Progenitor cell of endocrine pancreas (in vitro differentiated cells): ENCODE measurements around the gene NRIP1. TPM values are rescaled to one million over a fixed set of nuclear protein-coding genes. Genes with fewer than 3 reads are reported as not detected.

ENCODE experiments used
- DNase-seq: peaks from one replicate; pipeline ENCODE4 v3.0.0; 2021; ENCODE audit warnings: low spot score; ENCODE audit not compliant: unreplicated experiment
- H3K27ac Mint-ChIP-seq: 2 replicates; pipeline ENCODE4 v1.8.0; 2021; ENCODE audit warnings: mild to moderate bottlenecking, moderate library complexity, mixed read lengths
- H3K27me3 Mint-ChIP-seq: 2 replicates; pipeline ENCODE4 v1.8.0; 2021; ENCODE audit warnings: mixed read lengths
- H3K36me3 Mint-ChIP-seq: 2 replicates; pipeline ENCODE4 v1.8.0; 2022; ENCODE audit warnings: mixed read lengths; ENCODE audit not compliant: insufficient read depth
- H3K4me1 Mint-ChIP-seq: 2 replicates; pipeline ENCODE4 v1.8.0; 2021; ENCODE audit warnings: low read depth, mixed read lengths
- H3K4me3 Mint-ChIP-seq: 2 replicates; pipeline ENCODE4 v1.8.0; 2021; ENCODE audit warnings: low read depth, mild to moderate bottlenecking, moderate library complexity, mixed read lengths
- H3K9me3 Mint-ChIP-seq: 2 replicates; pipeline ENCODE4 v1.8.0; 2021; ENCODE audit warnings: low read depth, mixed read lengths
- total RNA-seq: library from RNA; stranded (reverse); gene quantifications from 2 replicates; pipeline ENCODE4 v1.2.1, GENCODE V29; 2021
- TF ChIP-seq, protein P1 (sequence below): fragments of 200-600 bp; sonication (generic); IDR thresholded peaks from one replicate; pipeline ENCODE4 v1.5.0; 2021; ENCODE audit warnings: antibody characterized with exemption, mild to moderate bottlenecking; ENCODE audit not compliant: unreplicated experiment

Gene NRIP1
- total RNA-seq, 1 donor from 2014 or later, result 69.4 TPM

DNA sequence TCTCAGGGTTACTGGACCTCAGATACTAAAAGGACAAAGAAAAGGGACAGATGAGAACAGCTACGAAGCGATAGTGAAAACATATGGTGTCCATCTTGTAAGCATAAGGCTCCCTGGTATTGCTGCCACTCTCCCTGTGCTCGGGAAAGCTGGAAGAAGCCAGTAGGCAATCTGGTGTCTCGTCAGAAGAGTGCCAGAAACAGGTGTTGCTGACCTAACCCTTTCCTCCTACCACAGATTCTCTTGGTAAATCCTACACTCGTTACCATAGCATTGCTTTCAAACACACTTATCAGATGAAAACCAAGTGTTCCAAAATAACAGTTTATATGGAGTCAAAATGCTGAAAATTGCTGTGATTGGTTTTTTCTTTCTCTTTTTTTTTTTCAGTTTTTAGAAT lies 146.3 kb downstream of the NRIP1 start:
- Mint-ChIP-seq H3K4me3 (no peak overlapping the region), H3K27me3 (no peaks in the 10 kb centered on the region), H3K36me3 (no peaks in the 10 kb centered on the region), H3K4me1 (peaks cover 11% of the 10 kb centered on the region), H3K27ac (no peak overlapping the region), H3K9me3 (peaks cover 4% of the 10 kb centered on the region)
- TF ChIP-seq, protein P1, sequence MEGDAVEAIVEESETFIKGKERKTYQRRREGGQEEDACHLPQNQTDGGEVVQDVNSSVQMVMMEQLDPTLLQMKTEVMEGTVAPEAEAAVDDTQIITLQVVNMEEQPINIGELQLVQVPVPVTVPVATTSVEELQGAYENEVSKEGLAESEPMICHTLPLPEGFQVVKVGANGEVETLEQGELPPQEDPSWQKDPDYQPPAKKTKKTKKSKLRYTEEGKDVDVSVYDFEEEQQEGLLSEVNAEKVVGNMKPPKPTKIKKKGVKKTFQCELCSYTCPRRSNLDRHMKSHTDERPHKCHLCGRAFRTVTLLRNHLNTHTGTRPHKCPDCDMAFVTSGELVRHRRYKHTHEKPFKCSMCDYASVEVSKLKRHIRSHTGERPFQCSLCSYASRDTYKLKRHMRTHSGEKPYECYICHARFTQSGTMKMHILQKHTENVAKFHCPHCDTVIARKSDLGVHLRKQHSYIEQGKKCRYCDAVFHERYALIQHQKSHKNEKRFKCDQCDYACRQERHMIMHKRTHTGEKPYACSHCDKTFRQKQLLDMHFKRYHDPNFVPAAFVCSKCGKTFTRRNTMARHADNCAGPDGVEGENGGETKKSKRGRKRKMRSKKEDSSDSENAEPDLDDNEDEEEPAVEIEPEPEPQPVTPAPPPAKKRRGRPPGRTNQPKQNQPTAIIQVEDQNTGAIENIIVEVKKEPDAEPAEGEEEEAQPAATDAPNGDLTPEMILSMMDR, result no peak
- no peak for DNase-seq

GRCh38 chr21:14917762-14918161 lies 147.0 kb downstream of the NRIP1 start:
- TF ChIP-seq, protein P1, result no peak
- Mint-ChIP-seq H3K27me3 (no peaks in the 10 kb centered on the region), H3K9me3 (peaks cover 4% of the 10 kb centered on the region), H3K36me3 (no peaks in the 10 kb centered on the region), H3K4me1 (peaks cover 11% of the 10 kb centered on the region), H3K4me3 (no peak overlapping the region), H3K27ac (no peak overlapping the region)
- DNase-seq, result no peak

GRCh38 chr21:14916676-14917141 lies 148.1 kb downstream of the NRIP1 start:
- H3K4me1 Mint-ChIP-seq, result peaks cover 11% of the 10 kb centered on the region
- no peak for DNase-seq
- H3K9me3 Mint-ChIP-seq, result peaks cover under 1% of the 10 kb centered on the region
- no peaks in the 10 kb centered on the region for H3K27me3 Mint-ChIP-seq
- no peaks in the 10 kb centered on the region for H3K36me3 Mint-ChIP-seq
- TF ChIP-seq, protein P1, result no peak
- peak overlapping the region; percentile 95 for H3K27ac Mint-ChIP-seq
- no peak overlapping the region for H3K4me3 Mint-ChIP-seq

DNA sequence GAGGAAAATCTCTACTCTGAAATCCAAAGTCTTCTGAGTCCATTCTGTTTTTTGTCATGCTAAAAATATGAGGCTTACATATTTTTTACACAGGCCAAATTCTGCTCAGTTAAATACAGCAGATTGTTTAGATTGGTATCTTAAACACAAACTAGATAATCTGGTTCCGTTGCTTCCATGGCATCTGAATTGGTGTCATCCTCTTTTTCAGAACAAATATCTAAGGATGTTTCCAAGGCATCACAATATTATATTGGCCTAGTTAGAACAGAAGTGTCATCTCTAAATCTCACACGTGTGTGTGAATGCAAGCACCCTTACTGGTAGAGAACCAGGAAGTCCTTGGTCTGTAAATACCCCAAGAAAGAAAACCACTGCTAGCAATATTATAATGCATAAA lies 151.2 kb downstream of the NRIP1 start:
- H3K4me3 Mint-ChIP-seq, result no peak overlapping the region
- H3K4me1 Mint-ChIP-seq, result peaks cover 11% of the 10 kb centered on the region
- no peak for DNase-seq
- H3K27me3 Mint-ChIP-seq, result no peaks in the 10 kb centered on the region
- no peaks in the 10 kb centered on the region for H3K36me3 Mint-ChIP-seq
- TF ChIP-seq, protein P1, result no peak
- H3K27ac Mint-ChIP-seq, result no peak overlapping the region
- no peaks in the 10 kb centered on the region for H3K9me3 Mint-ChIP-seq

DNA sequence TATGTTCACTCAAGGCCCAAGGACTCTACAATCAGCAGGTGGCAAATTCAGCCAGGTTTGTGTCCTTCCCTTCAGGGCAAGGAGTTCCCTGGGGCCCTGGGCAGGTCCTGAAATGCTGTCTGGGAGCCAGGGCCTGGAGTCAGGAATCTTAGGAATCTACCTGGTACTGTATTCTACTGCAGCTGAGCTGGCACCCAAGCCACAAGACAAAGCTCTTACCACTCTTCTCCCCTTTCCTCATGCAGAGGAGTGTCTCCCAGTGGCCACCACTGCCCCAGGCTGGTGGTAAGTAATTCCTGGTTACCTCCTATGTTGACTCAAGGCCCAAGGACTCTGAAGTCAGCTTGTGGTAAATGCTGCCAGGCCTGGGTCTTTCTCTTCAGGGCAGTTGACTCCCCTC lies 153.4 kb downstream of the NRIP1 start:
- no peak for DNase-seq
- Mint-ChIP-seq H3K36me3 (no peaks in the 10 kb centered on the region), H3K27ac (no peak overlapping the region), H3K4me3 (no peak overlapping the region), H3K9me3 (peaks cover 4% of the 10 kb centered on the region), H3K27me3 (no peaks in the 10 kb centered on the region), H3K4me1 (peaks cover 5% of the 10 kb centered on the region)
- TF ChIP-seq, protein P1, result no peak
